Peyer's patch (tissue), 4 donors: ENCODE measurements around the gene MIS12.

ENCODE experiments used
- CTCF ChIP-seq, 6 experiments: fragments of 450-650 bp in 4 of 6; fragments of 200-600 bp in 2 of 6; sonication (generic) in 1 of 6; IDR thresholded peaks; one replicate each; pipeline ENCODE4 v1.5.1; 2017 to 2019; ENCODE audit warnings: antibody characterized with exemption in 6 of 6, mild to moderate bottlenecking in 3 of 6, moderate library complexity in 1 of 6
- POLR2A ChIP-seq, 2 donors: fragments of 450-650 bp; IDR thresholded peaks; one replicate each; pipeline ENCODE4 v1.5.1; 2017; ENCODE audit warnings: antibody characterized with exemption in 2 of 2, mild to moderate bottlenecking in 2 of 2, moderate library complexity in 2 of 2

GRCh38 chr17:5527601-5528250, 41.4 kb downstream of the MIS12 start:
- no peak for TF ChIP-seq POLR2A (IDR thresholded peaks at IDR 0.05)
- TF ChIP-seq CTCF (IDR thresholded peaks at IDR 0.05): no peak
